Transverse colon (tissue), 4 donors: ENCODE results near the gene DOCK1. TPM values are rescaled to one million over a fixed set of nuclear protein-coding genes. Genes with fewer than 3 reads are reported as not detected.

Source experiments
- DNase-seq: peaks from one replicate; pipeline ENCODE4 v3.0.0-alpha.2; 2019
- H3K27ac ChIP-seq, 4 donors: fragments of 200-600 bp; sonication (generic); 2 replicates each; pipeline ENCODE4 v1.5.1; 2016 to 2018; ENCODE audit warnings: inconsistent platforms in 4 of 4
- H3K27me3 ChIP-seq: fragments of 200-600 bp; sonication (generic); 2 replicates; pipeline ENCODE4 v1.5.1; 2017; ENCODE audit warnings: inconsistent platforms
- H3K36me3 ChIP-seq, 4 donors: fragments of 200-600 bp; sonication (generic); 2 replicates each; pipeline ENCODE4 v1.5.1; 2017 to 2019; ENCODE audit warnings: inconsistent platforms in 4 of 4
- H3K4me1 ChIP-seq, 4 donors: fragments of 200-600 bp; sonication (generic); 2 replicates each; pipeline ENCODE4 v1.5.1; 2017 to 2020; ENCODE audit warnings: inconsistent platforms in 4 of 4
- H3K4me3 ChIP-seq, 4 donors: fragments of 200-600 bp; sonication (generic); 1 replicate in 1 of 4; 2 replicates in 3 of 4; pipeline versions ENCODE4 v1.5.1 to v1.6.1; 2017 to 2019; ENCODE audit warnings: inconsistent platforms in 4 of 4
- H3K9me3 ChIP-seq, 2 donors: fragments of 200-600 bp; sonication (generic); 2 replicates each; pipeline ENCODE4 v1.5.1; 2017 to 2019; ENCODE audit warnings: inconsistent platforms in 2 of 2
- CTCF ChIP-seq, 5 experiments: fragments of 200-600 bp in 3 of 5; fragments of 450-650 bp in 2 of 5; sonication (generic) in 3 of 5; IDR thresholded peaks; 1 replicate in 2 of 5; 2 replicates in 3 of 5; pipeline ENCODE4 v1.5.1; 2016 to 2017; ENCODE audit warnings: antibody characterized with exemption in 5 of 5, inconsistent platforms in 3 of 5, mild to moderate bottlenecking in 2 of 5, moderate library complexity in 1 of 5
- EP300 ChIP-seq: sonication (generic); formaldehyde crosslinking; IDR thresholded peaks from one replicate; pipeline ENCODE4 v1.6.1; 2017; ENCODE audit warnings: antibody characterized with exemption, low read depth
- POLR2A ChIP-seq: fragments of 450-650 bp; IDR thresholded peaks from one replicate; pipeline ENCODE4 v1.6.1; 2016; ENCODE audit warnings: antibody characterized with exemption, mild to moderate bottlenecking, moderate library complexity
- POLR2AphosphoS5 ChIP-seq, 3 donors: sonication (generic); formaldehyde crosslinking; IDR thresholded peaks; one replicate each; pipeline ENCODE4 v1.6.1; 2016; ENCODE audit warnings: antibody characterized with exemption in 3 of 3
- WGBS, 2 donors: methylation state at CpG; one replicate each; pipeline ENCODE4 v1.1.5; 2018; ENCODE audit warnings: low coverage in 1 of 2; 5-methylcytosine and 5-hydroxymethylcytosine counted together
- in situ Hi-C, 4 donors: fragments of 200-750 bp; cut with MboI; loops; one replicate each; pipeline versions ENCODE4 v1.15.0 to v1.15.1; 2017; ENCODE audit warnings: low sequenced_read_pairs in 3 of 4, low pct_ligation_motif_present in 1 of 4, low pct_unique_long_range_greater_than_20kb in 1 of 4
- intact Hi-C: fragments of 100-400 bp; cut with DNase I; formaldehyde crosslinking; loops from one replicate; pipeline ENCODE4 v1.15.1; 2023; ENCODE audit warnings: low total_unique reads
- total RNA-seq, 4 donors: library from RNA; depleted of rRNA; stranded (reverse); fragments of >200 nt; gene quantifications; one replicate each; pipeline ENCODE4 v1.1.0, GENCODE V29; 2016

The DOCK1 gene
- total RNA-seq, 4 donors from 2014 or later, result 75.1 to 200 (median 92.5) TPM

- TF ChIP-seq EP300, result no peak
- no peak for TF ChIP-seq POLR2A
- TF ChIP-seq CTCF (IDR thresholded peaks at IDR 0.05), result no peak
- no peak for TF ChIP-seq POLR2AphosphoS5 (IDR thresholded peaks at IDR 0.05)
- no peak for DNase-seq
- 89 to 91% methylated on average over 6 of the region's 6 CpGs for WGBS, 2 donors
- in situ Hi-C loops, result no loop called here
- intact Hi-C loops, result no loop called here
- H3K36me3 ChIP-seq, result peaks cover 0 to 5% (median 2%) of the 10 kb centered on the region in 4 donors
- no peaks in the 10 kb centered on the region for H3K9me3 ChIP-seq
- H3K27me3 ChIP-seq, result no peaks in the 10 kb centered on the region
- H3K4me3 ChIP-seq, result no peak overlapping the region
- H3K27ac ChIP-seq, result no peak overlapping the region
- H3K4me1 ChIP-seq, result no peaks in the 10 kb centered on the region
Observed at GRCh38 chr10:127047878-127048238, 142.6 kb downstream of the DOCK1 start.

GRCh38 chr10:127048630-127049029 lies 143.4 kb downstream of the DOCK1 start:
- 64 to 74% methylated on average over 6 of the region's 6 CpGs for WGBS, 2 donors
- no peaks in the 10 kb centered on the region for H3K27me3 ChIP-seq

GRCh38 chr10:127052001-127052400 lies 146.8 kb downstream of the DOCK1 start:
- no peak for DNase-seq
- Histone ChIP-seq H3K27ac (no peak overlapping the region), H3K4me1 (no peaks in the 10 kb centered on the region), H3K9me3 (no peaks in the 10 kb centered on the region), H3K4me3 (no peak overlapping the region), H3K36me3 (peaks cover 0 to 20% (median 6%) of the 10 kb centered on the region in 4 donors), H3K27me3 (no peaks in the 10 kb centered on the region)
- in situ Hi-C loops (no loop called here), intact Hi-C loops (no loop called here)
- WGBS, 2 donors, result 76 to 81% methylated on average over 9 of the region's 9 CpGs
- TF ChIP-seq POLR2A, result no peak
- TF ChIP-seq CTCF (IDR thresholded peaks at IDR 0.05), result no peak
- no peak for TF ChIP-seq POLR2AphosphoS5 (IDR thresholded peaks at IDR 0.05)
- no peak for TF ChIP-seq EP300

More at GRCh38 chr10:127048630-127049029, 143.4 kb downstream of the DOCK1 start:
- intact Hi-C loops, result no loop called here
- in situ Hi-C loops, result no loop called here
- peaks cover 0 to 9% (median 4%) of the 10 kb centered on the region in 4 donors for H3K36me3 ChIP-seq
- no peaks in the 10 kb centered on the region for H3K9me3 ChIP-seq
- no peak overlapping the region for H3K4me3 ChIP-seq
- no peak overlapping the region for H3K27ac ChIP-seq
- TF ChIP-seq POLR2AphosphoS5 (IDR thresholded peaks at IDR 0.05) (no peak), POLR2A (no peak), EP300 (no peak), CTCF (IDR thresholded peaks at IDR 0.05) (no peak)
- H3K4me1 ChIP-seq, result no peaks in the 10 kb centered on the region
- no peak for DNase-seq

GRCh38 chr10:127055263-127055662 lies 150.0 kb downstream of the DOCK1 start:
- Histone ChIP-seq H3K27me3 (no peaks in the 10 kb centered on the region), H3K4me3 (no peak overlapping the region), H3K9me3 (peaks cover 0 to 18% of the 10 kb centered on the region in 2 donors), H3K4me1 (no peaks in the 10 kb centered on the region), H3K36me3 (peaks cover 0 to 24% (median 6%) of the 10 kb centered on the region in 4 donors), H3K27ac (no peak overlapping the region)
- DNase-seq, result no peak
- in situ Hi-C loops (no loop called here), intact Hi-C loops (no loop called here)
- no peak for TF ChIP-seq EP300
- no peak for TF ChIP-seq CTCF (IDR thresholded peaks at IDR 0.05)
- TF ChIP-seq POLR2AphosphoS5 (IDR thresholded peaks at IDR 0.05), result no peak
- TF ChIP-seq POLR2A, result no peak
